Measurements from ENCODE around the gene PLCB1.
A peak's percentile ranks its signal among the peaks of the same experiment; 100 is the strongest.

The PLCB1 gene

GRCh38 chr20:8116067-8116811, 15.8 kb upstream of the PLCB1 start:
- Histone ChIP-seq H3K4me1 (ENCODE audit: control insufficient read depth, insufficient read depth, low read length, poor library complexity, severe bottlenecking) (peaks cover 19% of the 10 kb centered on the region), H3K36me3 (ENCODE audit: control insufficient read depth, insufficient read depth, low read length) (no peaks in the 10 kb centered on the region), H3K4me3 (ENCODE audit: extremely low read depth, insufficient read depth, low read length, poor library complexity, severe bottlenecking) (no peak overlapping the region), H3K9me3 (ENCODE audit: control insufficient read depth, low read length) (no peaks in the 10 kb centered on the region), H3K27ac (ENCODE audit: low read depth, low read length, severe bottlenecking) (no peak overlapping the region)
- 83 to 85% methylated on average over 4 to 5 of the region's 5 CpGs for WGBS, 2 experiments (ENCODE audit: insufficient coverage in 2 of 2)

- 86 to 92% methylated on average over 1 to 2 of the region's 3 CpGs for WGBS, 2 experiments (ENCODE audit: insufficient coverage in 2 of 2)
- Histone ChIP-seq H3K9me3 (ENCODE audit: control insufficient read depth, low read length) (no peaks in the 10 kb centered on the region), H3K4me3 (ENCODE audit: extremely low read depth, insufficient read depth, low read length, poor library complexity, severe bottlenecking) (no peak overlapping the region), H3K27ac (ENCODE audit: low read depth, low read length, severe bottlenecking) (no peak overlapping the region), H3K4me1 (ENCODE audit: control insufficient read depth, insufficient read depth, low read length, poor library complexity, severe bottlenecking) (peaks cover 19% of the 10 kb centered on the region), H3K36me3 (ENCODE audit: control insufficient read depth, insufficient read depth, low read length) (no peaks in the 10 kb centered on the region)
These were observed 14.4 kb upstream of the PLCB1 start for GRCh38 chr20:8117636-8118035.

- WGBS, 2 experiments (ENCODE audit: insufficient coverage in 2 of 2): 100% methylated on average over 1 of the region's 1 CpG; no CpG with 5 or more reads in 1 of the 2 experiments
- H3K4me1 ChIP-seq (ENCODE audit: control insufficient read depth, insufficient read depth, low read length, poor library complexity, severe bottlenecking): peaks cover 19% of the 10 kb centered on the region
- H3K4me3 ChIP-seq (ENCODE audit: extremely low read depth, insufficient read depth, low read length, poor library complexity, severe bottlenecking): no peak overlapping the region
- no peaks in the 10 kb centered on the region for H3K9me3 ChIP-seq (ENCODE audit: control insufficient read depth, low read length)
- H3K36me3 ChIP-seq (ENCODE audit: control insufficient read depth, insufficient read depth, low read length): no peaks in the 10 kb centered on the region
- H3K27ac ChIP-seq (ENCODE audit: low read depth, low read length, severe bottlenecking): no peak overlapping the region
These were observed 14.0 kb upstream of the PLCB1 start for GRCh38 chr20:8118039-8118438.

GRCh38 chr20:8118760-8119159, 13.3 kb upstream of the PLCB1 start:
- Histone ChIP-seq H3K27ac (ENCODE audit: low read depth, low read length, severe bottlenecking) (no peak overlapping the region), H3K36me3 (ENCODE audit: control insufficient read depth, insufficient read depth, low read length) (no peaks in the 10 kb centered on the region), H3K4me3 (ENCODE audit: extremely low read depth, insufficient read depth, low read length, poor library complexity, severe bottlenecking) (no peak overlapping the region), H3K4me1 (ENCODE audit: control insufficient read depth, insufficient read depth, low read length, poor library complexity, severe bottlenecking) (peaks cover 19% of the 10 kb centered on the region), H3K9me3 (ENCODE audit: control insufficient read depth, low read length) (no peaks in the 10 kb centered on the region)
- WGBS, 2 experiments (ENCODE audit: insufficient coverage in 2 of 2): no CpG with 5 or more reads among the region's 1 CpG

- no CpG with 5 or more reads among the region's 1 CpG for WGBS, 2 experiments (ENCODE audit: insufficient coverage in 2 of 2)
- Histone ChIP-seq H3K27ac (ENCODE audit: low read depth, low read length, severe bottlenecking) (no peak overlapping the region), H3K36me3 (ENCODE audit: control insufficient read depth, insufficient read depth, low read length) (no peaks in the 10 kb centered on the region), H3K4me1 (ENCODE audit: control insufficient read depth, insufficient read depth, low read length, poor library complexity, severe bottlenecking) (peaks cover 12% of the 10 kb centered on the region), H3K9me3 (ENCODE audit: control insufficient read depth, low read length) (no peaks in the 10 kb centered on the region), H3K4me3 (ENCODE audit: extremely low read depth, insufficient read depth, low read length, poor library complexity, severe bottlenecking) (no peak overlapping the region)
These were observed 10.4 kb upstream of the PLCB1 start for GRCh38 chr20:8121666-8122065.

GRCh38 chr20:8124639-8125038, 7.4 kb upstream of the PLCB1 start:
- Histone ChIP-seq H3K27ac (ENCODE audit: low read depth, low read length, severe bottlenecking) (no peak overlapping the region), H3K36me3 (ENCODE audit: control insufficient read depth, insufficient read depth, low read length) (no peaks in the 10 kb centered on the region), H3K4me1 (ENCODE audit: control insufficient read depth, insufficient read depth, low read length, poor library complexity, severe bottlenecking) (peaks cover 3% of the 10 kb centered on the region), H3K4me3 (ENCODE audit: extremely low read depth, insufficient read depth, low read length, poor library complexity, severe bottlenecking) (no peak overlapping the region), H3K9me3 (ENCODE audit: control insufficient read depth, low read length) (no peaks in the 10 kb centered on the region)

GRCh38 chr20:8126181-8126580, 5.9 kb upstream of the PLCB1 start:
- no CpG with 5 or more reads among the region's 4 CpGs for WGBS, 2 experiments (ENCODE audit: insufficient coverage in 2 of 2)
- H3K36me3 ChIP-seq (ENCODE audit: control insufficient read depth, insufficient read depth, low read length): no peaks in the 10 kb centered on the region
- H3K4me1 ChIP-seq (ENCODE audit: control insufficient read depth, insufficient read depth, low read length, poor library complexity, severe bottlenecking): peaks cover 4% of the 10 kb centered on the region
- H3K27ac ChIP-seq (ENCODE audit: low read depth, low read length, severe bottlenecking): no peak overlapping the region
- H3K4me3 ChIP-seq (ENCODE audit: extremely low read depth, insufficient read depth, low read length, poor library complexity, severe bottlenecking): no peak overlapping the region
- H3K9me3 ChIP-seq (ENCODE audit: control insufficient read depth, low read length): no peaks in the 10 kb centered on the region

- Histone ChIP-seq H3K27ac (ENCODE audit: low read depth, low read length, severe bottlenecking) (no peak overlapping the region), H3K9me3 (ENCODE audit: control insufficient read depth, low read length) (no peaks in the 10 kb centered on the region), H3K36me3 (ENCODE audit: control insufficient read depth, insufficient read depth, low read length) (no peaks in the 10 kb centered on the region), H3K4me1 (ENCODE audit: control insufficient read depth, insufficient read depth, low read length, poor library complexity, severe bottlenecking) (peaks cover 7% of the 10 kb centered on the region), H3K4me3 (ENCODE audit: extremely low read depth, insufficient read depth, low read length, poor library complexity, severe bottlenecking) (no peak overlapping the region)
- 86 to 89% methylated on average over 1 of the region's 1 CpG for WGBS, 2 experiments (ENCODE audit: insufficient coverage in 2 of 2)
These were observed 5.2 kb upstream of the PLCB1 start for GRCh38 chr20:8126841-8127378.

GRCh38 chr20:8127553-8128255, 4.4 kb upstream of the PLCB1 start:
- no peak overlapping the region for H3K4me3 ChIP-seq (ENCODE audit: extremely low read depth, insufficient read depth, low read length, poor library complexity, severe bottlenecking)
- no peak overlapping the region for H3K27ac ChIP-seq (ENCODE audit: low read depth, low read length, severe bottlenecking)
- no CpG with 5 or more reads among the region's 6 CpGs for WGBS, 2 experiments (ENCODE audit: insufficient coverage in 2 of 2)
- no peaks in the 10 kb centered on the region for H3K36me3 ChIP-seq (ENCODE audit: control insufficient read depth, insufficient read depth, low read length)
- H3K4me1 ChIP-seq (ENCODE audit: control insufficient read depth, insufficient read depth, low read length, poor library complexity, severe bottlenecking): peaks cover 7% of the 10 kb centered on the region
- no peaks in the 10 kb centered on the region for H3K9me3 ChIP-seq (ENCODE audit: control insufficient read depth, low read length)

GRCh38 chr20:8128291-8129060, 3.6 kb upstream of the PLCB1 start:
- 63 to 68% methylated on average over 1 to 4 of the region's 5 CpGs for WGBS, 2 experiments (ENCODE audit: insufficient coverage in 2 of 2)
- Histone ChIP-seq H3K36me3 (ENCODE audit: control insufficient read depth, insufficient read depth, low read length) (no peaks in the 10 kb centered on the region), H3K4me3 (ENCODE audit: extremely low read depth, insufficient read depth, low read length, poor library complexity, severe bottlenecking) (no peak overlapping the region), H3K27ac (ENCODE audit: low read depth, low read length, severe bottlenecking) (peak overlapping the region; percentile 73), H3K9me3 (ENCODE audit: control insufficient read depth, low read length) (no peaks in the 10 kb centered on the region), H3K4me1 (ENCODE audit: control insufficient read depth, insufficient read depth, low read length, poor library complexity, severe bottlenecking) (peaks cover 7% of the 10 kb centered on the region)
